Measurements from ENCODE around the gene YKT6.
"Not testable (repeated sequence)": the region's sequence is repeated elsewhere in the genome, so short reads cannot be mapped to it uniquely, and the experiment has no call there.

Gene YKT6

GRCh38 chr7:44161371-44161770, 39.4 kb upstream of the YKT6 start:
- no peak for DNase-seq (ENCODE audit: low read depth in 2 of 2)
- H3K4me3 ChIP-seq (replicated peaks in 1 of 2; ENCODE audit: low read depth in 2 of 2, low read length in 2 of 2): no peak overlapping the region
- TF ChIP-seq CTCF (IDR thresholded peaks at IDR 0.05; ENCODE audit: low read depth, low read length): no peak

GRCh38 chr7:44162179-44162578, 38.6 kb upstream of the YKT6 start:
- no peak overlapping the region for H3K4me3 ChIP-seq (replicated peaks in 1 of 2; ENCODE audit: low read depth in 2 of 2, low read length in 2 of 2)
- no peak for TF ChIP-seq CTCF (IDR thresholded peaks at IDR 0.05; ENCODE audit: low read depth, low read length)

GRCh38 chr7:44162785-44163395, 37.9 kb upstream of the YKT6 start:
- TF ChIP-seq CTCF (IDR thresholded peaks at IDR 0.05; ENCODE audit: low read depth, low read length): no peak
- no peak overlapping the region for H3K4me3 ChIP-seq (replicated peaks in 1 of 2; ENCODE audit: low read depth in 2 of 2, low read length in 2 of 2)
- DNase-seq (ENCODE audit: low read depth in 2 of 2): no peak

More at GRCh38 chr7:44162179-44162578, 38.6 kb upstream of the YKT6 start:
- DNase-seq (ENCODE audit: low read depth in 2 of 2): peak in 1 of 2 donors; percentile 15

GRCh38 chr7:44163591-44163990, 37.2 kb upstream of the YKT6 start:
- no peak overlapping the region for H3K4me3 ChIP-seq (replicated peaks in 1 of 2; ENCODE audit: low read depth in 2 of 2, low read length in 2 of 2)
- no peak for TF ChIP-seq CTCF (IDR thresholded peaks at IDR 0.05; ENCODE audit: low read depth, low read length)
- peak; percentile 74 to 83 for DNase-seq (ENCODE audit: low read depth in 2 of 2)

- H3K4me3 ChIP-seq (replicated peaks in 1 of 2; ENCODE audit: low read depth in 2 of 2, low read length in 2 of 2): no peak overlapping the region
- no peak for DNase-seq (ENCODE audit: low read depth in 2 of 2)
- no peak for TF ChIP-seq CTCF (IDR thresholded peaks at IDR 0.05; ENCODE audit: low read depth, low read length)
Measured at GRCh38 chr7:44167920-44168319, 32.9 kb upstream of the YKT6 start.

- H3K4me3 ChIP-seq (replicated peaks in 1 of 2; ENCODE audit: low read depth in 2 of 2, low read length in 2 of 2); DNase-seq (ENCODE audit: low read depth in 2 of 2): not testable (repeated sequence)
Measured at GRCh38 chr7:44171901-44172300, 28.9 kb upstream of the YKT6 start.

- H3K4me3 ChIP-seq (replicated peaks in 1 of 2; ENCODE audit: low read depth in 2 of 2, low read length in 2 of 2): no peak overlapping the region
- no peak for DNase-seq (ENCODE audit: low read depth in 2 of 2)
- no peak for TF ChIP-seq CTCF (IDR thresholded peaks at IDR 0.05; ENCODE audit: low read depth, low read length)
Measured at GRCh38 chr7:44172352-44172751, 28.4 kb upstream of the YKT6 start.
